Osteoblast (primary cell): ENCODE data around the gene DGKI. TPM values are rescaled to one million over a fixed set of nuclear protein-coding genes. Genes with fewer than 3 reads are reported as not detected.

Experiments
- DNase-seq: peaks from one replicate; pipeline ENCODE4 v3.0.0; 2011; ENCODE audit warnings: low spot score, mixed read lengths; ENCODE audit not compliant: insufficient read length; ENCODE audit errors: missing footprints
- H2AFZ ChIP-seq: 2 replicates; pipeline ENCODE4 v1.6.0; 2011; ENCODE audit warnings: mild to moderate bottlenecking, low read length
- H3K27ac ChIP-seq: 2 replicates; pipeline ENCODE4 v1.5.1; 2011; ENCODE audit warnings: mild to moderate bottlenecking, low read depth, low read length, moderate library complexity
- H3K27me3 ChIP-seq: 2 replicates; pipeline ENCODE4 v1.6.0; 2012; ENCODE audit warnings: mild to moderate bottlenecking, control low read depth, inconsistent platforms, low read length, moderate library complexity; ENCODE audit not compliant: insufficient read depth
- H3K36me3 ChIP-seq: 2 replicates; pipeline ENCODE4 v1.5.1; 2011; ENCODE audit warnings: mild to moderate bottlenecking, low read length, control low read depth, moderate library complexity; ENCODE audit not compliant: insufficient read depth
- H3K4me1 ChIP-seq: 2 replicates; pipeline ENCODE4 v1.5.1; 2011; ENCODE audit warnings: mild to moderate bottlenecking, low read length, control low read depth, moderate library complexity; ENCODE audit not compliant: insufficient read depth
- H3K4me2 ChIP-seq: 2 replicates; pipeline ENCODE4 v1.6.0; 2011; ENCODE audit warnings: mild to moderate bottlenecking, low read length; ENCODE audit not compliant: insufficient read depth
- H3K4me3 ChIP-seq: fragments of 200-600 bp; sonication (generic); 3 replicates; pipeline ENCODE4 v1.5.1; 2012; ENCODE audit warnings: mild to moderate bottlenecking, low read length, inconsistent platforms; ENCODE audit not compliant: insufficient read depth
- H3K79me2 ChIP-seq: 2 replicates; pipeline ENCODE4 v1.6.0; 2012; ENCODE audit warnings: mild to moderate bottlenecking, low read length, control low read depth, inconsistent platforms; ENCODE audit not compliant: insufficient read depth
- H3K9me3 ChIP-seq: 2 replicates; pipeline ENCODE4 v1.5.1; 2011; ENCODE audit warnings: low read depth, low read length, control low read depth
- H4K20me1 ChIP-seq: 2 replicates; pipeline ENCODE4 v1.6.0; 2012; ENCODE audit warnings: mild to moderate bottlenecking, low read length, control low read depth; ENCODE audit not compliant: insufficient read depth
- CTCF ChIP-seq: IDR thresholded peaks from 2 replicates; pipeline ENCODE4 v1.5.1; 2011; ENCODE audit warnings: mild to moderate bottlenecking, low read depth, low read length, moderate library complexity; ENCODE audit errors: extremely low read depth
- total RNA-seq: library from RNA; depleted of rRNA; stranded (reverse); fragments of >200 nt; gene quantifications from 2 replicates; pipeline ENCODE4 v1.2.3, GENCODE V29; 2012

DGKI gene
- total RNA-seq, 1 donor = 19.2 TPM

- Histone ChIP-seq H3K36me3 (no peaks in the 10 kb centered on the region), H3K4me1 (no peaks in the 10 kb centered on the region), H3K4me2 (no peak overlapping the region), H3K27ac (no peak overlapping the region), H3K79me2 (no peaks in the 10 kb centered on the region), H3K4me3 (no peak overlapping the region), H3K9me3 (no peaks in the 10 kb centered on the region), H3K27me3 (no peaks in the 10 kb centered on the region), H2AFZ (no peak overlapping the region), H4K20me1 (no peaks in the 10 kb centered on the region)
- TF ChIP-seq CTCF = no peak
- DNase-seq = no peak
Observed at GRCh38 chr7:137635874-137636273, 210.9 kb downstream of the DGKI start.

- no peak overlapping the region for H3K4me3 ChIP-seq
- no peaks in the 10 kb centered on the region for H4K20me1 ChIP-seq
- no peak for TF ChIP-seq CTCF
- no peaks in the 10 kb centered on the region for H3K4me1 ChIP-seq
- H3K36me3 ChIP-seq = no peaks in the 10 kb centered on the region
- H3K27me3 ChIP-seq = no peaks in the 10 kb centered on the region
- DNase-seq = no peak
- no peaks in the 10 kb centered on the region for H3K79me2 ChIP-seq
- H3K27ac ChIP-seq = no peak overlapping the region
- no peak overlapping the region for H2AFZ ChIP-seq
- H3K4me2 ChIP-seq = no peak overlapping the region
- H3K9me3 ChIP-seq = no peaks in the 10 kb centered on the region
Observed at GRCh38 chr7:137635132-137635531, 211.6 kb downstream of the DGKI start.

- DNase-seq = no peak
Observed at GRCh38 chr7:137634356-137634755, 212.4 kb downstream of the DGKI start.

GRCh38 chr7:137633133-137633532 lies 213.6 kb downstream of the DGKI start:
- H3K4me3 ChIP-seq = no peak overlapping the region
- H3K4me1 ChIP-seq = no peaks in the 10 kb centered on the region
- no peak overlapping the region for H2AFZ ChIP-seq
- no peak for DNase-seq
- no peaks in the 10 kb centered on the region for H3K27me3 ChIP-seq
- H3K4me2 ChIP-seq = no peak overlapping the region
- no peak overlapping the region for H3K27ac ChIP-seq
- no peaks in the 10 kb centered on the region for H3K79me2 ChIP-seq
- H3K9me3 ChIP-seq = no peaks in the 10 kb centered on the region
- H4K20me1 ChIP-seq = no peaks in the 10 kb centered on the region
- no peak for TF ChIP-seq CTCF
- no peaks in the 10 kb centered on the region for H3K36me3 ChIP-seq

More at GRCh38 chr7:137634356-137634755, 212.4 kb downstream of the DGKI start:
- Histone ChIP-seq H3K9me3 (no peaks in the 10 kb centered on the region), H3K4me1 (no peaks in the 10 kb centered on the region), H3K27ac (no peak overlapping the region), H3K4me2 (no peak overlapping the region), H3K36me3 (no peaks in the 10 kb centered on the region), H2AFZ (no peak overlapping the region), H3K4me3 (no peak overlapping the region), H3K79me2 (no peaks in the 10 kb centered on the region), H3K27me3 (no peaks in the 10 kb centered on the region), H4K20me1 (no peaks in the 10 kb centered on the region)
- no peak for TF ChIP-seq CTCF
